H1 (cell line): ENCODE results near the gene SPSB2. TPM values are rescaled to one million over a fixed set of nuclear protein-coding genes. Genes with fewer than 3 reads are reported as not detected.

Experiments used
- CTCF ChIA-PET: fragments of 300-600 bp; sonication (Branson Sonifier 250); formaldehyde crosslinking; loops from one replicate; lab custom pipeline; 2021; ENCODE audit not compliant: partially characterized antibody; lab: Charles Lee
- POLR2A ChIA-PET: fragments of 300-600 bp; sonication (Branson Sonifier 250); formaldehyde crosslinking; loops from one replicate; lab custom pipeline; 2021; ENCODE audit warnings: inconsistent platforms; ENCODE audit not compliant: partially characterized antibody; lab: Charles Lee
- DNase-seq, 2 experiments: peaks; one replicate each; pipeline versions ENCODE4 v3.0.0 to v3.0.0-alpha.2; 2010 to 2022; ENCODE audit warnings: low spot score in 2 of 2, low read depth in 1 of 2, mixed read lengths in 1 of 2
- FAIRE-seq: peaks from 2 replicates; lab custom pipeline; 2011; peaks lifted over from hg19 to GRCh38; lab: Jason Lieb, UNC
- H2AFZ ChIP-seq: 2 replicates; pipeline ENCODE4 v1.8.1; 2012; ENCODE audit warnings: low read length, inconsistent platforms
- H2AK5ac ChIP-seq: 2 replicates; pipeline ENCODE4 v1.6.1; 2013; ENCODE audit warnings: low read depth, low read length
- H2BK120ac ChIP-seq: replicated peaks from 2 replicates; pipeline ENCODE3; 2013; ENCODE audit warnings: low read depth, low read length, inconsistent platforms
- H2BK12ac ChIP-seq: 2 replicates; pipeline ENCODE4 v1.6.1; 2013; ENCODE audit warnings: low read depth, low read length
- H2BK15ac ChIP-seq: 2 replicates; pipeline ENCODE4 v1.6.1; 2013; ENCODE audit warnings: low read length
- H2BK20ac ChIP-seq: 2 replicates; pipeline ENCODE4 v1.6.1; 2013; ENCODE audit warnings: low read length
- H2BK5ac ChIP-seq: 2 replicates; pipeline ENCODE4 v1.6.1; 2013; ENCODE audit warnings: low read depth, low read length
- H3K14ac ChIP-seq: 2 replicates; pipeline ENCODE4 v1.6.1; 2013; ENCODE audit warnings: inconsistent platforms; ENCODE audit not compliant: insufficient read length
- H3K18ac ChIP-seq: 2 replicates; pipeline ENCODE4 v1.6.1; 2013; ENCODE audit warnings: low read length; ENCODE audit errors: extremely low read depth
- H3K23ac ChIP-seq: 2 replicates; pipeline ENCODE4 v1.6.1; 2013; ENCODE audit warnings: inconsistent platforms; ENCODE audit not compliant: insufficient read length
- H3K23me2 ChIP-seq: 2 replicates; pipeline ENCODE4 v1.6.1; 2013; ENCODE audit warnings: low read depth, low read length
- H3K27ac ChIP-seq: 2 replicates; pipeline ENCODE4 v1.6.1; 2011; ENCODE audit warnings: low read depth, low read length, inconsistent platforms
- H3K27me3 ChIP-seq, 4 experiments: replicated peaks in 1 of 4; 1 replicate in 1 of 4; 2 replicates in 3 of 4; pipeline versions ENCODE4 v1.6.1 to v1.8.1; 2011 to 2013; ENCODE audit warnings: low read length in 3 of 4, mild to moderate bottlenecking in 3 of 4, inconsistent platforms in 2 of 4, mixed read lengths in 2 of 4, moderate library complexity in 1 of 4; ENCODE audit not compliant: control insufficient read depth in 3 of 4, insufficient read depth in 3 of 4; ENCODE audit errors: extremely low read depth in 1 of 4
- H3K36me3 ChIP-seq, 4 experiments: 2 replicates each; pipeline versions ENCODE4 v1.6.1 to v1.8.1; 2011 to 2013; ENCODE audit warnings: mild to moderate bottlenecking in 4 of 4, low read length in 3 of 4, moderate library complexity in 2 of 4, control low read depth in 1 of 4, inconsistent platforms in 1 of 4; ENCODE audit not compliant: insufficient read depth in 4 of 4, control insufficient read depth in 2 of 4
- H3K4ac ChIP-seq: replicated peaks from 2 replicates; pipeline ENCODE3; 2013; ENCODE audit warnings: low read length, low read depth, mixed read lengths, inconsistent platforms; ENCODE audit not compliant: insufficient read length
- H3K4me1 ChIP-seq, 4 experiments: replicated peaks in 1 of 4; 1 replicate in 1 of 4; 2 replicates in 3 of 4; pipeline versions ENCODE4 v1.6.1 to v1.8.1; 2011 to 2013; ENCODE audit warnings: low read length in 3 of 4, inconsistent platforms in 2 of 4, mixed read lengths in 1 of 4; ENCODE audit not compliant: insufficient read depth in 4 of 4, control insufficient read depth in 3 of 4
- H3K4me2 ChIP-seq, 2 experiments: 2 replicates each; pipeline versions ENCODE4 v1.6.1 to v1.8.1; 2011 to 2013; ENCODE audit warnings: low read depth in 2 of 2, low read length in 2 of 2, control low read depth in 1 of 2, inconsistent platforms in 1 of 2, mild to moderate bottlenecking in 1 of 2; ENCODE audit not compliant: insufficient read depth in 1 of 2
- H3K4me3 ChIP-seq, 4 experiments: fragments of 200-600, 300-600 bp in 1 of 4; sonication (generic), shearing (Covaris generic), sonication (Bioruptor Twin) in 1 of 4; 2 replicates each; pipeline versions ENCODE4 v1.5.1 to v1.8.1; 2011 to 2016; ENCODE audit warnings: low read length in 4 of 4, low read depth in 3 of 4, control low read depth in 2 of 4, inconsistent platforms in 2 of 4, mild to moderate bottlenecking in 2 of 4, mixed read lengths in 1 of 4, moderate library complexity in 1 of 4; ENCODE audit not compliant: insufficient read depth in 2 of 4; ENCODE audit errors: extremely low read depth in 1 of 4
- H3K56ac ChIP-seq: replicated peaks from 2 replicates; pipeline ENCODE3; 2013; ENCODE audit warnings: low read depth, mild to moderate bottlenecking, mixed read lengths, low read length, inconsistent platforms; ENCODE audit not compliant: insufficient read length
- H3K79me1 ChIP-seq: 2 replicates; pipeline ENCODE4 v1.6.1; 2013; ENCODE audit warnings: low read depth, low read length, control low read depth
- H3K79me2 ChIP-seq, 2 experiments: 2 replicates each; pipeline versions ENCODE4 v1.6.1 to v1.8.1; 2012 to 2013; ENCODE audit warnings: low read length in 2 of 2, mild to moderate bottlenecking in 2 of 2, inconsistent platforms in 1 of 2; ENCODE audit not compliant: insufficient read depth in 2 of 2, control insufficient read depth in 1 of 2
- H3K9ac ChIP-seq, 4 experiments: replicated peaks in 1 of 4; 1 replicate in 1 of 4; 2 replicates in 3 of 4; pipeline versions ENCODE4 v1.6.1 to v1.8.1; 2011 to 2013; ENCODE audit warnings: low read depth in 3 of 4, low read length in 3 of 4, control low read depth in 2 of 4, mild to moderate bottlenecking in 2 of 4, moderate library complexity in 2 of 4, inconsistent platforms in 1 of 4; ENCODE audit errors: extremely low read depth in 1 of 4
- H3K9me3 ChIP-seq, 2 experiments: 2 replicates each; pipeline versions ENCODE4 v1.6.1 to v1.8.1; 2012 to 2013; ENCODE audit warnings: mild to moderate bottlenecking in 2 of 2, moderate library complexity in 2 of 2, control low read depth in 1 of 2, inconsistent platforms in 1 of 2, low read depth in 1 of 2, low read length in 1 of 2, mixed read lengths in 1 of 2; ENCODE audit not compliant: insufficient read depth in 2 of 2
- H4K20me1 ChIP-seq, 2 experiments: replicated peaks in 1 of 2; 2 replicates each; pipeline versions ENCODE3 to v1.8.1; 2011 to 2013; ENCODE audit warnings: inconsistent platforms in 2 of 2, low read length in 2 of 2, mild to moderate bottlenecking in 1 of 2; ENCODE audit not compliant: insufficient read depth in 2 of 2, control insufficient read depth in 1 of 2
- H4K5ac ChIP-seq: 2 replicates; pipeline ENCODE4 v1.6.1; 2013; ENCODE audit warnings: low read length, low read depth, mixed read lengths, inconsistent platforms; ENCODE audit not compliant: insufficient read length
- H4K8ac ChIP-seq: 2 replicates; pipeline ENCODE4 v1.8.0; 2013; ENCODE audit warnings: mild to moderate bottlenecking, moderate library complexity, low read length, inconsistent platforms; ENCODE audit not compliant: insufficient read depth; ENCODE audit errors: extremely low read depth
- H4K91ac ChIP-seq: replicated peaks from 2 replicates; pipeline ENCODE3; 2013; ENCODE audit warnings: low read length, mixed read lengths, inconsistent platforms; ENCODE audit not compliant: insufficient read length
- BACH1 ChIP-seq: IDR thresholded peaks from 2 replicates; pipeline ENCODE4 v1.6.1; 2012; ENCODE audit warnings: low read length, improper control_type of control experiment
- CTBP2 ChIP-seq: IDR thresholded peaks from 2 replicates; pipeline ENCODE4 v1.7.0; 2011; ENCODE audit warnings: borderline replicate concordance, mild to moderate bottlenecking, moderate library complexity, mixed read lengths, low read length; ENCODE audit not compliant: insufficient read depth, insufficient read length
- EZH2 ChIP-seq: fragments of 200-600 bp; sonication (generic); IDR thresholded peaks from 2 replicates; pipeline ENCODE4 v1.7.1; 2012; ENCODE audit warnings: low read depth, mild to moderate bottlenecking, moderate library complexity, low read length, inconsistent platforms; ENCODE audit not compliant: severe bottlenecking
- HDAC6 ChIP-seq: IDR thresholded peaks from one replicate; pipeline ENCODE4 v1.7.1; 2012; ENCODE audit warnings: low read depth, mild to moderate bottlenecking, inconsistent platforms, low read length, moderate library complexity
- MAFK ChIP-seq: IDR thresholded peaks from 2 replicates; pipeline ENCODE4 v1.6.1; 2012; ENCODE audit warnings: low read depth, mild to moderate bottlenecking, improper control_type of control experiment, low read length
- NRF1 ChIP-seq: IDR thresholded peaks from 2 replicates; pipeline ENCODE4 v1.6.1; 2011; ENCODE audit warnings: mild to moderate bottlenecking, low read depth, low read length, improper control_type of control experiment
- POU5F1 ChIP-seq: IDR thresholded peaks from 2 replicates; pipeline ENCODE4 v1.6.1; 2011; ENCODE audit warnings: low read depth, mild to moderate bottlenecking, low read length, moderate library complexity
- RNF2 ChIP-seq: fragments of 200-900, 300-1000 bp; sonication (generic); IDR thresholded peaks from 2 replicates; pipeline ENCODE4 v1.7.1; 2016; ENCODE audit warnings: borderline replicate concordance, low read depth, mild to moderate bottlenecking, antibody characterized with exemption, low read length; ENCODE audit not compliant: poor library complexity, severe bottlenecking; ENCODE audit errors: missing control alignments
- SIRT6 ChIP-seq: IDR thresholded peaks from one replicate; pipeline ENCODE4 v1.7.1; 2012; ENCODE audit warnings: low read length, inconsistent platforms
- SUZ12 ChIP-seq: fragments of 200-600 bp; sonication (generic); IDR thresholded peaks from 2 replicates; pipeline ENCODE4 v1.6.1; 2012; ENCODE audit warnings: mild to moderate bottlenecking, inconsistent platforms, low read length, moderate library complexity, mixed read lengths
- TEAD4 ChIP-seq: IDR thresholded peaks from 2 replicates; pipeline ENCODE4 v1.6.1; 2012; ENCODE audit warnings: low read depth, low read length, inconsistent platforms, mixed read lengths
- WGBS, 2 experiments: shearing (Covaris generic) in 1 of 2; methylation state at CpG; one replicate each; pipeline versions ENCODE4 v1.1.6 to v1.1.7; 2013 to 2015; ENCODE audit warnings: low lambda C conversion rate in 2 of 2, mixed read lengths in 2 of 2, inconsistent platforms in 1 of 2, low coverage in 1 of 2, missing lambda C conversion rate in 1 of 2; ENCODE audit not compliant: insufficient replicate concordance in 2 of 2, insufficient coverage in 1 of 2, insufficient read length in 1 of 2; ENCODE audit errors: extremely low coverage in 1 of 2, missing lambda C conversion rate in 1 of 2; 5-methylcytosine and 5-hydroxymethylcytosine counted together
- polyA plus RNA-seq, 7 experiments: library from polyadenylated mRNA; depleted of rRNA in 3 of 7; stranded (reverse) in 5 of 7; unstranded in 2 of 7; fragments of >200 nt in 5 of 7; fragments of 200-250 nt in 2 of 7; gene quantifications; 1 replicate in 5 of 7; 2 replicates in 1 of 7; 4 replicates in 1 of 7; pipeline versions ENCODE4 v1.2.1 to v1.2.3, GENCODE V29; 2011 to 2013; ENCODE audit warnings: missing spikeins in 2 of 7, mixed read lengths in 2 of 7
- total RNA-seq: library from RNA; stranded (reverse); fragmentation: NEBNext Ultra II Directional; extraction: Animal tissue kit (Norgen Biotek cat#: 25700); gene quantifications from 2 replicates; pipeline ENCODE4 v1.2.1, GENCODE V29; 2021

Gene SPSB2
- total and polyA plus RNA-seq, 2 of the 8 experiments (the other 6 are each of a cell fraction or from before 2014, with no cell fraction given): 13.0 to 23.2 TPM

- H2BK5ac ChIP-seq: no peak overlapping the region
- 99% methylated on average over 4 of the region's 4 CpGs; no CpG with 5 or more reads in 1 of the 2 experiments for WGBS, 2 experiments
These were observed 41.0 kb downstream of the SPSB2 start for GRCh38 chr12:6832125-6832524.

More at GRCh38 chr12:6832125-6832524, 41.0 kb downstream of the SPSB2 start:
- Histone ChIP-seq H2BK15ac (no peak overlapping the region), H3K56ac (no peak overlapping the region), H2AFZ (no peak overlapping the region), H3K23me2 (peaks cover 9% of the 10 kb centered on the region; the same call in 1 of the 2 replicates), H3K9me3 (no peaks in the 10 kb centered on the region), H3K14ac (no peak overlapping the region), H3K9ac (no peak overlapping the region), H2AK5ac (no peak overlapping the region), H3K79me1 (peaks cover 4% of the 10 kb centered on the region), H3K79me2 (peaks cover 0 to 9% of the 10 kb centered on the region in 2 experiments; a peak in 1 of 4 replicates), H3K4me2 (no peak overlapping the region), H2BK12ac (no peak overlapping the region), H4K8ac (no peak overlapping the region), H2BK20ac (no peak overlapping the region), H2BK120ac (no peak overlapping the region), H4K20me1 (peaks cover 0 to 4% of the 10 kb centered on the region in 2 experiments), H3K23ac (no peak overlapping the region), H3K27me3 (no peaks in the 10 kb centered on the region), H3K4ac (no peak overlapping the region), H4K91ac (no peak overlapping the region), H3K18ac (no peak overlapping the region), H3K36me3 (peaks cover 19 to 47% (median 38%) of the 10 kb centered on the region in 4 experiments), H3K4me3 (no peak overlapping the region), H4K5ac (no peak overlapping the region), H3K4me1 (peaks cover 2 to 14% (median 6%) of the 10 kb centered on the region in 4 experiments), H3K27ac (no peak overlapping the region)
- DNase-seq (no peak), FAIRE-seq (no peak)
- ChIA-PET POLR2A (interaction anchor here (1.1 to 27.1 kb wide), 6 partner anchors 11 to 79 kb away, joined by 3 to 588 read pairs (median 35); partner anchors contain the start of genes CDCA3, GNB3, GPR162 and MLF2), CTCF (interaction anchor here (0.6 to 23.7 kb wide), 8 partner anchors 15 to 269 kb away, joined by 3 to 532 read pairs (median 12); partner anchors contain the start of genes CD4, CDCA3, GNB3 and LAG3)
- TF ChIP-seq CTBP2 (no peak), NRF1 (no peak), TEAD4 (no peak), MAFK (no peak), RNF2 (no peak), BACH1 (no peak), HDAC6 (no peak), EZH2 (no peak), SIRT6 (no peak), SUZ12 (no peak), POU5F1 (no peak)
